ENCODE data around the gene CEP164.

DNA sequence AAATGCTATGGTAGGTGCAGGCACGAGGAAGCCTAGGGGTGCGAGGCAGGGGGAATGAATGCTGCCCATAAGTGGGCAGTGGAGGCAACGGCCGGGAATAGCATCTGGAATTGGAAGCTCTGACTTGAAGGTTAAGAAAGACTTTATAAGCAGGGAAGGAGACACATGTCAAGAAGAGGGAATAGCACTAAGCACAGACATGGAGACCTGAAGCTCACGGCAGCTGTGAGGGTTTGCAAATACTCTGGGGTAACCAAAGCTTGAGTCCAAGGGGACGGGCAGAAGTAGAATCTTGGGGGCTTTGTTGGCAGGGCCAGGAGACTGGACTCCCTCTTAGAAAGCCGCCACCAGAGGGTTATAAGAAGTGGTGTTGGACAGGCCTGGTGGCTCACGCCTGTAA is 112.6 kb downstream of the CEP164 start:
- TF ChIP-seq TAF1 (IDR thresholded peaks at IDR 0.05; ENCODE audit: low read depth, low read length) (no peak), POLR2AphosphoS5 (IDR thresholded peaks at IDR 0.05; ENCODE audit: low read depth, low read length) (no peak), POLR2A (IDR thresholded peaks at IDR 0.05; ENCODE audit: low read depth, low read length) (no peak), POU2F2 (IDR thresholded peaks at IDR 0.05; ENCODE audit: low read depth, low read length) (no peak), SPI1 (IDR thresholded peaks at IDR 0.05; ENCODE audit: low read depth, low read length) (no peak)

All from GM12891 (cell line).